OCI-LY1 (cell line): Measurements from ENCODE around the gene LRFN2.

ENCODE experiments used
- H2AFZ ChIP-seq: fragments of 200-600 bp; sonication (generic), shearing (Covaris generic); 2 replicates; pipeline ENCODE4 v1.6.0; 2014; ENCODE audit warnings: antibody characterized with exemption, mild to moderate bottlenecking, low read length
- H3F3A ChIP-seq: fragments of 200-600 bp; sonication (generic), shearing (Covaris generic); 2 replicates; pipeline ENCODE4 v1.6.0; 2014; ENCODE audit warnings: mild to moderate bottlenecking, antibody characterized with exemption, low read length, moderate library complexity; ENCODE audit not compliant: insufficient read depth
- H3K27ac ChIP-seq: fragments of 200-600 bp; sonication (generic); 2 replicates; pipeline ENCODE4 v1.5.1; 2014; ENCODE audit warnings: low read length, mixed run types, mild to moderate bottlenecking, low read depth; ENCODE audit not compliant: poor library complexity, severe bottlenecking
- H3K27me3 ChIP-seq: fragments of 200-600 bp; sonication (generic); 2 replicates; pipeline ENCODE4 v1.6.0; 2014; ENCODE audit warnings: antibody characterized with exemption, mild to moderate bottlenecking, low read length, moderate library complexity; ENCODE audit not compliant: insufficient read depth
- H3K36me3 ChIP-seq: fragments of 200-600 bp; sonication (generic); 2 replicates; pipeline ENCODE4 v1.6.1; 2014; ENCODE audit warnings: mild to moderate bottlenecking, antibody characterized with exemption, low read length, moderate library complexity, mixed read lengths; ENCODE audit not compliant: insufficient read depth
- H3K4me1 ChIP-seq: fragments of 200-600 bp; sonication (generic); 2 replicates; pipeline ENCODE4 v1.5.1; 2014; ENCODE audit warnings: mild to moderate bottlenecking, low read length, moderate library complexity; ENCODE audit not compliant: insufficient read depth, severe bottlenecking
- H3K4me2 ChIP-seq: fragments of 200-600 bp; sonication (generic), shearing (Covaris generic); 2 replicates; pipeline ENCODE4 v1.6.1; 2014; ENCODE audit warnings: low read length
- H3K4me3 ChIP-seq: fragments of 200-600 bp; sonication (generic); 2 replicates; pipeline ENCODE4 v1.5.1; 2014; ENCODE audit warnings: low read length, low read depth, mild to moderate bottlenecking, mixed read lengths; ENCODE audit not compliant: poor library complexity, severe bottlenecking
- H3K79me2 ChIP-seq: fragments of 200-600 bp; shearing (Covaris generic); 2 replicates; pipeline ENCODE4 v1.6.1; 2016; ENCODE audit warnings: mixed run types, low read length, mixed read lengths; ENCODE audit not compliant: insufficient read depth
- H3K9ac ChIP-seq: fragments of 200-600 bp; sonication (generic), shearing (Covaris generic); 2 replicates; pipeline ENCODE4 v1.6.1; 2014; ENCODE audit warnings: mild to moderate bottlenecking, low read length, mixed read lengths
- H3K9me2 ChIP-seq: fragments of 200-600 bp; sonication (generic), shearing (Covaris generic); 2 replicates; pipeline ENCODE4 v1.6.1; 2014; ENCODE audit warnings: low read depth, mild to moderate bottlenecking, low read length, mixed read lengths
- H3K9me3 ChIP-seq: fragments of 200-600 bp; shearing (Covaris generic); 2 replicates; pipeline ENCODE4 v1.6.1; 2014; ENCODE audit warnings: low read length, mixed read lengths
- H4K20me1 ChIP-seq: fragments of 200-600 bp; sonication (generic), shearing (Covaris generic); 2 replicates; pipeline ENCODE4 v1.6.0; 2016; ENCODE audit warnings: mild to moderate bottlenecking, low read length; ENCODE audit not compliant: insufficient read depth
- EZH2 ChIP-seq: fragments of 200-600 bp; sonication (generic), shearing (Covaris generic); IDR thresholded peaks from 2 replicates; pipeline ENCODE4 v1.8.0; 2017; ENCODE audit warnings: borderline replicate concordance, mixed run types, mild to moderate bottlenecking, antibody characterized with exemption, low read length, moderate library complexity, mixed read lengths
- TF ChIP-seq, protein P1 (sequence below): fragments of 200-600 bp; sonication (generic), shearing (Covaris generic); IDR thresholded peaks from 2 replicates; pipeline ENCODE4 v1.5.1; 2017; ENCODE audit warnings: mild to moderate bottlenecking, antibody characterized with exemption, low read length, moderate library complexity, mixed read lengths

LRFN2 gene

DNA sequence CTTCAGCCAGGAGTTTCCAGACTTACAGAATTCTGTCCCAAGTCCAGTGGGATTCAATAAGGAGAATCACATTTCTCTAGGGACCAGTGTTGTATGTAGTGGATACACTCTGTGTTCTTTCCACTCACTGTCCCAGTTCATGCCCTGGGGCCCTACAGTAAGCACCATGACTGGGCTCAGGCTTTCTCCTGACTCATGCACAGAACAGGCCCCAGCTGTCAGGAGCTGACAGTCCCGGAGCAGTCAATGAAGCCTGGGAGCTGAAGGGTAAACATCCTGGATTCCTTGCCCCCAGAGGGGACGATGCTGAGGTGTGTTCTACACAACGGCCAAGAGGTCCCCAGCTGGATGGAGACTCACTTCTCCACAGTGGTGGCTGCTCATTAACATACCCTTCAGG is 40.2 kb upstream of the LRFN2 start:
- Histone ChIP-seq H3K79me2 (no peaks in the 10 kb centered on the region), H2AFZ (no peak overlapping the region), H3K9ac (no peak overlapping the region), H3K27ac (no peak overlapping the region), H3K4me1 (no peaks in the 10 kb centered on the region), H4K20me1 (no peaks in the 10 kb centered on the region), H3F3A (no peaks in the 10 kb centered on the region), H3K4me2 (no peak overlapping the region), H3K9me2 (no peaks in the 10 kb centered on the region), H3K4me3 (no peak overlapping the region), H3K27me3 (no peaks in the 10 kb centered on the region; the same call in 1 of the 2 replicates), H3K9me3 (peaks cover 2% of the 10 kb centered on the region; the same call in 1 of the 2 replicates), H3K36me3 (no peaks in the 10 kb centered on the region)
- TF ChIP-seq, protein P1, sequence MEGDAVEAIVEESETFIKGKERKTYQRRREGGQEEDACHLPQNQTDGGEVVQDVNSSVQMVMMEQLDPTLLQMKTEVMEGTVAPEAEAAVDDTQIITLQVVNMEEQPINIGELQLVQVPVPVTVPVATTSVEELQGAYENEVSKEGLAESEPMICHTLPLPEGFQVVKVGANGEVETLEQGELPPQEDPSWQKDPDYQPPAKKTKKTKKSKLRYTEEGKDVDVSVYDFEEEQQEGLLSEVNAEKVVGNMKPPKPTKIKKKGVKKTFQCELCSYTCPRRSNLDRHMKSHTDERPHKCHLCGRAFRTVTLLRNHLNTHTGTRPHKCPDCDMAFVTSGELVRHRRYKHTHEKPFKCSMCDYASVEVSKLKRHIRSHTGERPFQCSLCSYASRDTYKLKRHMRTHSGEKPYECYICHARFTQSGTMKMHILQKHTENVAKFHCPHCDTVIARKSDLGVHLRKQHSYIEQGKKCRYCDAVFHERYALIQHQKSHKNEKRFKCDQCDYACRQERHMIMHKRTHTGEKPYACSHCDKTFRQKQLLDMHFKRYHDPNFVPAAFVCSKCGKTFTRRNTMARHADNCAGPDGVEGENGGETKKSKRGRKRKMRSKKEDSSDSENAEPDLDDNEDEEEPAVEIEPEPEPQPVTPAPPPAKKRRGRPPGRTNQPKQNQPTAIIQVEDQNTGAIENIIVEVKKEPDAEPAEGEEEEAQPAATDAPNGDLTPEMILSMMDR: no peak

DNA sequence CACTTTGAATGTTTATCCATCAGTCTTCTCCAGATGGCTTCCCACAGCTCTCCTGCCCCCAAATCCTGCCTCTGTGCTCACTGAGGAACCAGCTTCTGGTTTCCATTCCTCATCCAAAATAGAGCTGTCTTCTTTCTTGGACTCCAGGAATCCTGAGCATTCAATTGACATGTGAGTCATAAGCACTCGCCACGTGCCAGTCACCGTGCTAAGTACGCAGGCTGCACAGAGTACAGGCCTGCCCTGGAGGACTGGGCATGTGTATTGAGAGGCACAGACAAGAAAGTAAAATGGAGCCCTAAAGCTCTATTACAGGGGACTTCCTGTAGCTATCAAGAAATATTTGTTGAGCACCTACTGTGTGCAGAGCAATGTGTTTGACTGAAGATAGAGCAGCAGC is 39.7 kb upstream of the LRFN2 start:
- H3K27ac ChIP-seq: no peak overlapping the region
- H3K4me1 ChIP-seq: no peaks in the 10 kb centered on the region
- no peaks in the 10 kb centered on the region for H3K36me3 ChIP-seq
- no peak overlapping the region for H3K4me2 ChIP-seq
- no peak overlapping the region for H2AFZ ChIP-seq
- no peak overlapping the region for H3K4me3 ChIP-seq
- peaks cover 3% of the 10 kb centered on the region; the same call in 1 of the 2 replicates for H3K27me3 ChIP-seq
- H4K20me1 ChIP-seq: no peaks in the 10 kb centered on the region
- peaks cover 2% of the 10 kb centered on the region; the same call in 1 of the 2 replicates for H3K9me3 ChIP-seq
- no peak for TF ChIP-seq EZH2
- TF ChIP-seq, protein P1: no peak
- no peaks in the 10 kb centered on the region for H3F3A ChIP-seq
- H3K79me2 ChIP-seq: no peaks in the 10 kb centered on the region
- H3K9ac ChIP-seq: no peak overlapping the region
- H3K9me2 ChIP-seq: no peaks in the 10 kb centered on the region

DNA sequence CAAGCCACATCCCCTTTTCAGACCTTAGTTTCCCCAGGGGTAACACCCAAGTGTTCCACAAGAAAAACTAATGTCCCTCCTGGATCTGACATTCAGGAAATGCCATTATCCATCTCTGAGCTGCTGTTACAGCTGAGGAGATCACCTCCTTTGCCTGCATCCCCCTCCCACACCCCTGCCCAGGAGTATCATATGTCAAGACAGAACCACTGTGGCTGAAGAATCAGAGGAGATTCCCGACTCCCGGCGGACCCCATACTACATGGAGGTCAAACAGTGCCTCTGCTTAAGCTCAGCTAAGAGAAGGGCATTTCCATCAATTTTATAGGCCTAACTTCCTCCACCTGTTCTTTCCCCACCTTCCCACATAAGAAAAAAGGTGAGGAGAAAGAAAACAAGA is 36.8 kb upstream of the LRFN2 start:
- no peaks in the 10 kb centered on the region for H3K4me1 ChIP-seq
- no peaks in the 10 kb centered on the region for H4K20me1 ChIP-seq
- H3K79me2 ChIP-seq: no peaks in the 10 kb centered on the region
- H3K4me2 ChIP-seq: no peak overlapping the region
- H3K9ac ChIP-seq: no peak overlapping the region
- H3K27ac ChIP-seq: no peak overlapping the region
- no peaks in the 10 kb centered on the region for H3K9me2 ChIP-seq
- no peaks in the 10 kb centered on the region for H3K36me3 ChIP-seq
- no peak overlapping the region for H2AFZ ChIP-seq
- peaks cover 4% of the 10 kb centered on the region; the same call in 1 of the 2 replicates for H3K27me3 ChIP-seq
- H3K9me3 ChIP-seq: peaks cover 2% of the 10 kb centered on the region; the same call in 1 of the 2 replicates
- TF ChIP-seq EZH2: no peak
- TF ChIP-seq, protein P1: no peak
- H3F3A ChIP-seq: no peaks in the 10 kb centered on the region
- H3K4me3 ChIP-seq: no peak overlapping the region
